Measurements from ENCODE around the gene DISC1.

DNA sequence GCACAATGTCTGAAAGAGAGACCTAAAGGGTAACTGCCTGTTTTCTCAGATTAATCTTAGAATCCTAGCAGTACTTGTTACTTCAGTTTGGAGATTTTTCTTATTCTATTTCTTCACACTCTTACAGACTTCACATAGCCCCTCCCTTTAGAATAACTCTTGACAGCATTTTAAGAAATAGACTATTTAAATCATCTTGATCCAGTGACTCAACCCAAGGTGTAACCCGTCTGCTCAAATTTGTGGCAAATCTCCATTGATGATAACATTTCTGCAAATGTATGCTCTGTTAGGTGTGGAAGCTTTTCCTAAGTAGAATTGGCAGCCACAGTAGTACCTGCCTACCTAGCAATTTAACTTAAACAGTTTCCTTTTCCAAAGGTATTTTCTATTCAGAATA, 391.2 kb downstream of the DISC1 start:
- TF ChIP-seq CTCF (IDR thresholded peaks at IDR 0.05), result no peak
- no peak for TF ChIP-seq POLR2AphosphoS5 (IDR thresholded peaks at IDR 0.05; ENCODE audit: low read depth, low read length)
- TF ChIP-seq TCF7L2 (IDR thresholded peaks at IDR 0.05; ENCODE audit: low read depth, low read length), result no peak
- TF ChIP-seq, protein P1, sequence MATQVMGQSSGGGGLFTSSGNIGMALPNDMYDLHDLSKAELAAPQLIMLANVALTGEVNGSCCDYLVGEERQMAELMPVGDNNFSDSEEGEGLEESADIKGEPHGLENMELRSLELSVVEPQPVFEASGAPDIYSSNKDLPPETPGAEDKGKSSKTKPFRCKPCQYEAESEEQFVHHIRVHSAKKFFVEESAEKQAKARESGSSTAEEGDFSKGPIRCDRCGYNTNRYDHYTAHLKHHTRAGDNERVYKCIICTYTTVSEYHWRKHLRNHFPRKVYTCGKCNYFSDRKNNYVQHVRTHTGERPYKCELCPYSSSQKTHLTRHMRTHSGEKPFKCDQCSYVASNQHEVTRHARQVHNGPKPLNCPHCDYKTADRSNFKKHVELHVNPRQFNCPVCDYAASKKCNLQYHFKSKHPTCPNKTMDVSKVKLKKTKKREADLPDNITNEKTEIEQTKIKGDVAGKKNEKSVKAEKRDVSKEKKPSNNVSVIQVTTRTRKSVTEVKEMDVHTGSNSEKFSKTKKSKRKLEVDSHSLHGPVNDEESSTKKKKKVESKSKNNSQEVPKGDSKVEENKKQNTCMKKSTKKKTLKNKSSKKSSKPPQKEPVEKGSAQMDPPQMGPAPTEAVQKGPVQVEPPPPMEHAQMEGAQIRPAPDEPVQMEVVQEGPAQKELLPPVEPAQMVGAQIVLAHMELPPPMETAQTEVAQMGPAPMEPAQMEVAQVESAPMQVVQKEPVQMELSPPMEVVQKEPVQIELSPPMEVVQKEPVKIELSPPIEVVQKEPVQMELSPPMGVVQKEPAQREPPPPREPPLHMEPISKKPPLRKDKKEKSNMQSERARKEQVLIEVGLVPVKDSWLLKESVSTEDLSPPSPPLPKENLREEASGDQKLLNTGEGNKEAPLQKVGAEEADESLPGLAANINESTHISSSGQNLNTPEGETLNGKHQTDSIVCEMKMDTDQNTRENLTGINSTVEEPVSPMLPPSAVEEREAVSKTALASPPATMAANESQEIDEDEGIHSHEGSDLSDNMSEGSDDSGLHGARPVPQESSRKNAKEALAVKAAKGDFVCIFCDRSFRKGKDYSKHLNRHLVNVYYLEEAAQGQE (IDR thresholded peaks at IDR 0.05; ENCODE audit: insufficient read depth in 1 of 2, low read depth in 2 of 2, low read length in 1 of 2), result no peak
- no peak for TF ChIP-seq SIN3A (IDR thresholded peaks at IDR 0.05; ENCODE audit: borderline replicate concordance, insufficient read depth, low read depth, low read length)
